HG02588 (cell line): ENCODE data around the gene TSHZ2.
"Not testable (repeated sequence)": the region's sequence is repeated elsewhere in the genome, so short reads cannot be mapped to it uniquely, and the experiment has no call there.

Source experiments
- ATAC-seq: cut with Tn5 transposase; IDR thresholded peaks from one replicate; pipeline ENCODE4 v1.9.1; 2021; ENCODE audit warnings: mild to moderate bottlenecking, moderate library complexity; ENCODE audit not compliant: unreplicated experiment

The TSHZ2 gene

GRCh38 chr20:53521421-53521820 is 549.3 kb downstream of the TSHZ2 start:
- not testable (repeated sequence) for ATAC-seq

- ATAC-seq, result no peak
Observed at GRCh38 chr20:53522026-53522425, 549.9 kb downstream of the TSHZ2 start.

GRCh38 chr20:53522696-53523095 is 550.5 kb downstream of the TSHZ2 start:
- ATAC-seq, result no peak

- not testable (repeated sequence) for ATAC-seq
Observed at GRCh38 chr20:53523615-53524014, 551.5 kb downstream of the TSHZ2 start.

- ATAC-seq, result no peak
Observed at GRCh38 chr20:53524589-53525312, 552.6 kb downstream of the TSHZ2 start.

- ATAC-seq, result no peak
Observed at GRCh38 chr20:53527196-53527595, 555.0 kb downstream of the TSHZ2 start.

GRCh38 chr20:53529658-53530057 is 557.5 kb downstream of the TSHZ2 start:
- no peak for ATAC-seq

GRCh38 chr20:53530440-53530839 is 558.3 kb downstream of the TSHZ2 start:
- ATAC-seq, result no peak

GRCh38 chr20:53532654-53533312 is 560.6 kb downstream of the TSHZ2 start:
- ATAC-seq, result not testable (repeated sequence)

- ATAC-seq, result no peak
Observed at GRCh38 chr20:53533500-53533899, 561.3 kb downstream of the TSHZ2 start.

- no peak for ATAC-seq
Observed at GRCh38 chr20:53534037-53534436, 561.9 kb downstream of the TSHZ2 start.

- ATAC-seq, result no peak
Observed at GRCh38 chr20:53535878-53536277, 563.7 kb downstream of the TSHZ2 start.

GRCh38 chr20:53536382-53536781 is 564.2 kb downstream of the TSHZ2 start:
- ATAC-seq, result not testable (repeated sequence)

GRCh38 chr20:53539516-53539915 is 567.4 kb downstream of the TSHZ2 start:
- no peak for ATAC-seq
